HEK293T (cell line): ENCODE data around the gene PTX4.

Experiments used
- CTCF ChIA-PET: fragments of 350-600 bp; formaldehyde crosslinking; extraction: SDS; loops from one replicate; lab custom pipeline; 2021; ENCODE audit warnings: antibody characterized with exemption, inconsistent platforms; lab: Yijun Ruan, JAX
- POLR2A ChIA-PET: fragments of 350-600 bp; formaldehyde crosslinking; extraction: SDS; loops from one replicate; lab custom pipeline; 2020; ENCODE audit warnings: antibody characterized with exemption, inconsistent platforms; lab: Yijun Ruan, JAX
- DNase-seq: peaks from one replicate; pipeline ENCODE4 v3.0.0; 2012; ENCODE audit warnings: mixed read lengths; ENCODE audit errors: extremely low spot score
- ARNT ChIP-seq: fragments of 450-650 bp; IDR thresholded peaks from 2 replicates; pipeline ENCODE4 v1.6.1; 2017; ENCODE audit warnings: mild to moderate bottlenecking
- BHLHE40 ChIP-seq: fragments of 450-650 bp; IDR thresholded peaks from 2 replicates; pipeline ENCODE4 v1.6.1; 2016; ENCODE audit warnings: mild to moderate bottlenecking, moderate library complexity, borderline replicate concordance
- CTBP1 ChIP-seq: fragments of 450-650 bp; IDR thresholded peaks from 2 replicates; pipeline ENCODE4 v1.6.1; 2016; ENCODE audit warnings: borderline replicate concordance
- ELF4 ChIP-seq: fragments of 450-650 bp; IDR thresholded peaks from 2 replicates; pipeline ENCODE4 v1.6.1; 2017; ENCODE audit warnings: antibody characterized with exemption
- FOXA1 ChIP-seq: fragments of 450-650 bp; IDR thresholded peaks from 2 replicates; pipeline ENCODE4 v1.6.1; 2016; ENCODE audit warnings: mild to moderate bottlenecking
- FOXK2 ChIP-seq: fragments of 450-650 bp; IDR thresholded peaks from 2 replicates; pipeline ENCODE4 v1.6.1; 2016; ENCODE audit warnings: mild to moderate bottlenecking
- FOXM1 ChIP-seq: fragments of 450-650 bp; IDR thresholded peaks from 2 replicates; pipeline ENCODE4 v1.6.1; 2017; ENCODE audit warnings: mild to moderate bottlenecking, borderline replicate concordance
- HDGF ChIP-seq: fragments of 450-650 bp; IDR thresholded peaks from 2 replicates; pipeline ENCODE4 v1.6.1; 2017; ENCODE audit warnings: antibody characterized with exemption, borderline replicate concordance
- L3MBTL2 ChIP-seq: fragments of 450-650 bp; conservative IDR thresholded peaks from 2 replicates; pipeline ENCODE4 v1.6.1; 2016; ENCODE audit warnings: mild to moderate bottlenecking
- LEF1 ChIP-seq: fragments of 450-650 bp; IDR thresholded peaks from 2 replicates; pipeline ENCODE4 v1.6.1; 2017; ENCODE audit warnings: mild to moderate bottlenecking, borderline replicate concordance
- NFRKB ChIP-seq: fragments of 450-650 bp; IDR thresholded peaks from 2 replicates; pipeline ENCODE4 v1.6.1; 2016; ENCODE audit warnings: mild to moderate bottlenecking, moderate library complexity
- PKNOX1 ChIP-seq: fragments of 450-650 bp; IDR thresholded peaks from 2 replicates; pipeline ENCODE4 v1.6.1; 2016
- SP1 ChIP-seq: fragments of 450-650 bp; IDR thresholded peaks from 2 replicates; pipeline ENCODE4 v1.6.1; 2017
- SUZ12 ChIP-seq: fragments of 450-650 bp; IDR thresholded peaks from 2 replicates; pipeline ENCODE4 v1.6.1; 2016; ENCODE audit warnings: mild to moderate bottlenecking
- TARDBP ChIP-seq: fragments of 450-650 bp; IDR thresholded peaks from 2 replicates; pipeline ENCODE4 v1.6.1; 2016
- ZNF384 ChIP-seq: fragments of 450-650 bp; IDR thresholded peaks from 2 replicates; pipeline ENCODE4 v1.6.1; 2016

Gene PTX4

GRCh38 chr16:1474796-1475551 is 13.8 kb downstream of the PTX4 start, which contains the start of gene CLCN7:
Gene CLCN7, minus strand, starts transcription at chr16:1475028. Its CDS starts 54 bp downstream, at chr16:1474974.
- POLR2A ChIA-PET: interaction anchor here (0.9 to 1.0 kb wide), 2 partner anchors 16 to 18 kb away, joined by 3 to 6 read pairs; partner anchors contain the start of gene TELO2

GRCh38 chr16:1474082-1474795 is 14.5 kb downstream of the PTX4 start:
- DNase-seq: peak; percentile 30
- ChIA-PET POLR2A (no interaction called here), CTCF (no interaction called here)
- no peak for TF ChIP-seq BHLHE40
- no peak for TF ChIP-seq ARNT
- TF ChIP-seq HDGF: no peak
- no peak for TF ChIP-seq SUZ12
- no peak for TF ChIP-seq PKNOX1
- TF ChIP-seq CTBP1: no peak
- no peak for TF ChIP-seq FOXM1
- TF ChIP-seq ELF4: no peak
- TF ChIP-seq TARDBP: no peak

More at GRCh38 chr16:1474796-1475551, 13.8 kb downstream of the PTX4 start, which contains the start of gene CLCN7:
- CTCF ChIA-PET: no interaction called here
- peak; percentile 95 for DNase-seq
- TF ChIP-seq L3MBTL2 (peak; percentile 83), ARNT (no peak), SP1 (no peak), ZNF384 (no peak)

GRCh38 chr16:1472974-1473373 is 15.8 kb downstream of the PTX4 start:
- no peak for DNase-seq
- no peak for TF ChIP-seq FOXK2
- no peak for TF ChIP-seq CTBP1
- TF ChIP-seq NFRKB: no peak
- no peak for TF ChIP-seq ELF4
- no peak for TF ChIP-seq FOXM1
- no peak for TF ChIP-seq BHLHE40
- no peak for TF ChIP-seq ZNF384
- TF ChIP-seq FOXA1: no peak
- no peak for TF ChIP-seq HDGF
- TF ChIP-seq LEF1: no peak
- no peak for TF ChIP-seq L3MBTL2
- no peak for TF ChIP-seq SP1
- POLR2A ChIA-PET: no interaction called here
- CTCF ChIA-PET: no interaction called here

- TF ChIP-seq SUZ12: no peak
- TF ChIP-seq ARNT: no peak
- TF ChIP-seq NFRKB: no peak
- no peak for TF ChIP-seq L3MBTL2
- TF ChIP-seq ELF4: no peak
- no peak for TF ChIP-seq HDGF
- TF ChIP-seq TARDBP: no peak
- TF ChIP-seq FOXM1: no peak
- TF ChIP-seq FOXK2: no peak
- TF ChIP-seq CTBP1: no peak
- no peak for TF ChIP-seq ZNF384
- no peak for TF ChIP-seq PKNOX1
- no peak for TF ChIP-seq SP1
- TF ChIP-seq LEF1: no peak
- TF ChIP-seq FOXA1: no peak
- TF ChIP-seq BHLHE40: no peak
- ChIA-PET CTCF (no interaction called here), POLR2A (interaction anchor here (0.6 to 1.2 kb wide), 2 partner anchors 21 to 139 kb away, joined by 3 read pairs; partner anchors contain the start of gene TELO2)
- DNase-seq: no peak
Measured at GRCh38 chr16:1471569-1472194, 17.1 kb downstream of the PTX4 start.

- DNase-seq: no peak
- TF ChIP-seq FOXA1 (no peak), FOXK2 (no peak), NFRKB (no peak), SP1 (no peak), ARNT (no peak), SUZ12 (no peak), ZNF384 (no peak), L3MBTL2 (no peak), LEF1 (no peak), HDGF (no peak), TARDBP (no peak), FOXM1 (no peak), CTBP1 (no peak), ELF4 (no peak), BHLHE40 (no peak), PKNOX1 (no peak)
- CTCF ChIA-PET: no interaction called here
- POLR2A ChIA-PET: interaction anchor here (1.0 to 1.2 kb wide), 2 partner anchors 22 to 50 kb away, joined by 3 to 6 read pairs; partner anchors contain the start of genes TELO2 and UQCC4
Measured at GRCh38 chr16:1470481-1471251, 18.1 kb downstream of the PTX4 start.
